Neural cell (in vitro differentiated cells): ENCODE measurements around the gene UNC5A. TPM values are rescaled to one million over a fixed set of nuclear protein-coding genes. Genes with fewer than 3 reads are reported as not detected.

Source experiments
- H2AFZ ChIP-seq: fragments of 200-600, 300-800 bp; sonication (generic), shearing (Covaris generic); 2 replicates; pipeline ENCODE4 v1.6.0; 2014; ENCODE audit warnings: low read depth, mild to moderate bottlenecking, antibody characterized with exemption, low read length, moderate library complexity
- H3F3A ChIP-seq: fragments of 200-600 bp; shearing (Covaris generic); 2 replicates; pipeline ENCODE4 v1.6.1; 2016; ENCODE audit warnings: mild to moderate bottlenecking, moderate library complexity, mixed read lengths, antibody characterized with exemption, low read length; ENCODE audit not compliant: insufficient read depth, poor library complexity, severe bottlenecking
- H3K27ac ChIP-seq: fragments of 200-600, 300-800 bp; sonication (generic), shearing (Covaris generic); 2 replicates; pipeline ENCODE4 v1.5.1; 2014; ENCODE audit warnings: mild to moderate bottlenecking, low read length, moderate library complexity
- H3K27me3 ChIP-seq: fragments of 300-800, 200-600 bp; sonication (generic), shearing (Covaris generic); 2 replicates; pipeline ENCODE4 v1.6.0; 2014; ENCODE audit warnings: mild to moderate bottlenecking, low read depth, low read length, moderate library complexity; ENCODE audit not compliant: insufficient read depth
- H3K36me3 ChIP-seq: fragments of 300-800, 200-600 bp; sonication (generic), shearing (Covaris generic); 2 replicates; pipeline ENCODE4 v1.5.1; 2014; ENCODE audit warnings: mild to moderate bottlenecking, antibody characterized with exemption, low read length, moderate library complexity; ENCODE audit not compliant: insufficient read depth
- H3K4me2 ChIP-seq: fragments of 300-800, 200-600 bp; sonication (generic), shearing (Covaris generic); 2 replicates; pipeline ENCODE4 v1.6.0; 2014; ENCODE audit warnings: mild to moderate bottlenecking, low read length
- H3K4me3 ChIP-seq: fragments of 300-800, 200-600 bp; sonication (generic), shearing (Covaris generic); 2 replicates; pipeline ENCODE4 v1.5.1; 2014; ENCODE audit warnings: mild to moderate bottlenecking, low read length, moderate library complexity
- H3K79me2 ChIP-seq: fragments of 200-600 bp; shearing (Covaris generic); replicated peaks from 2 replicates; pipeline ENCODE4 v1.6.0; 2014; ENCODE audit warnings: mild to moderate bottlenecking, low read length, moderate library complexity; ENCODE audit not compliant: insufficient read depth
- H3K9ac ChIP-seq: fragments of 300-800, 200-600 bp; sonication (generic), shearing (Covaris generic); 2 replicates; pipeline ENCODE4 v1.6.1; 2016; ENCODE audit warnings: mild to moderate bottlenecking, low read length, mixed read lengths
- H3K9me2 ChIP-seq: fragments of 200-600 bp; shearing (Covaris generic); 2 replicates; pipeline ENCODE4 v1.6.1; 2016; ENCODE audit warnings: mild to moderate bottlenecking, low read length, mixed read lengths; ENCODE audit not compliant: insufficient read depth
- H3K9me3 ChIP-seq: fragments of 200-600, 300-800 bp; sonication (generic), shearing (Covaris generic); 2 replicates; pipeline ENCODE4 v1.6.1; 2016; ENCODE audit warnings: mild to moderate bottlenecking, mixed run types, low read length, moderate library complexity, mixed read lengths
- H4K20me1 ChIP-seq: fragments of 200-600 bp; shearing (Covaris generic); 2 replicates; pipeline ENCODE4 v1.6.1; 2016; ENCODE audit warnings: mild to moderate bottlenecking, mixed run types; ENCODE audit not compliant: insufficient read depth
- CTCF ChIP-seq: fragments of 450-650 bp; IDR thresholded peaks from 2 replicates; pipeline ENCODE4 v1.5.1; 2014; ENCODE audit warnings: antibody characterized with exemption, mild to moderate bottlenecking, moderate library complexity; ENCODE audit not compliant: poor library complexity, severe bottlenecking
- EP300 ChIP-seq: fragments of 450-650 bp; conservative IDR thresholded peaks from 2 replicates; pipeline ENCODE4 v1.6.1; 2014; ENCODE audit warnings: antibody characterized with exemption, mild to moderate bottlenecking, moderate library complexity; ENCODE audit not compliant: poor library complexity, severe bottlenecking
- EZH2 ChIP-seq: fragments of 200-600, 300-800 bp; shearing (Covaris generic), sonication (generic); IDR thresholded peaks from 2 replicates; pipeline ENCODE4 v1.6.1; 2014; ENCODE audit warnings: antibody characterized with exemption, low read length, borderline replicate concordance, mild to moderate bottlenecking; ENCODE audit not compliant: insufficient read depth, poor library complexity, severe bottlenecking
- MXI1 ChIP-seq: fragments of 450-650 bp; conservative IDR thresholded peaks from 2 replicates; pipeline ENCODE4 v1.6.1; 2014; ENCODE audit warnings: antibody characterized with exemption, mild to moderate bottlenecking; ENCODE audit not compliant: poor library complexity, severe bottlenecking
- POLR2AphosphoS5 ChIP-seq: IDR thresholded peaks from 2 replicates; pipeline ENCODE4 v1.6.1; 2012
- RAD21 ChIP-seq: fragments of 450-650 bp; conservative IDR thresholded peaks from 2 replicates; pipeline ENCODE4 v1.6.1; 2014; ENCODE audit warnings: antibody characterized with exemption, mild to moderate bottlenecking, moderate library complexity
- REST ChIP-seq: IDR thresholded peaks from 2 replicates; pipeline ENCODE4 v1.6.1; 2012; ENCODE audit warnings: borderline replicate concordance
- SMC3 ChIP-seq: fragments of 450-650 bp; conservative IDR thresholded peaks from 2 replicates; pipeline ENCODE4 v1.6.1; 2014; ENCODE audit warnings: antibody characterized with exemption, mild to moderate bottlenecking, moderate library complexity; ENCODE audit not compliant: poor library complexity
- TAF1 ChIP-seq: IDR thresholded peaks from 2 replicates; pipeline ENCODE4 v1.6.1; 2012; ENCODE audit warnings: low read depth
- polyA plus RNA-seq: library from polyadenylated mRNA; depleted of rRNA; stranded (reverse); fragments of >200 nt; gene quantifications from 2 replicates; pipeline ENCODE4 v1.2.3, GENCODE V29; 2014

The UNC5A gene
- polyA plus RNA-seq, 1 donor from 2014 or later = 2.7 TPM

- TF ChIP-seq SMC3 (no peak), RAD21 (no peak)
These were observed 39.1 kb upstream of the UNC5A start (continued) for GRCh38 chr5:176771102-176771845.

- Histone ChIP-seq H3F3A (no peaks in the 10 kb centered on the region), H3K79me2 (no peaks in the 10 kb centered on the region), H3K27ac (no peak overlapping the region), H3K9me2 (no peaks in the 10 kb centered on the region), H3K36me3 (no peaks in the 10 kb centered on the region), H2AFZ (no peak overlapping the region), H3K9ac (no peak overlapping the region), H3K4me2 (no peak overlapping the region), H3K9me3 (no peaks in the 10 kb centered on the region), H3K27me3 (no peaks in the 10 kb centered on the region), H4K20me1 (no peaks in the 10 kb centered on the region), H3K4me3 (no peak overlapping the region)
- TF ChIP-seq EZH2 (no peak), MXI1 (no peak), SMC3 (no peak), POLR2AphosphoS5 (no peak), TAF1 (no peak), REST (no peak), EP300 (no peak), CTCF (no peak), RAD21 (no peak)
These were observed 37.8 kb upstream of the UNC5A start for GRCh38 chr5:176772271-176773210.
